Thyroid gland (tissue), 4 donors: ENCODE measurements around the gene ANKHD1.

Source experiments
- POLR2A ChIP-seq, 2 donors: fragments of 450-650 bp; IDR thresholded peaks; one replicate each; pipeline ENCODE4 v1.6.1; 2017; ENCODE audit warnings: antibody characterized with exemption in 2 of 2, mild to moderate bottlenecking in 2 of 2, moderate library complexity in 1 of 2
- TF ChIP-seq, protein P1 (sequence below), 6 experiments: fragments of 200-600 bp in 3 of 6; fragments of 450-650 bp in 3 of 6; sonication (generic) in 3 of 6; IDR thresholded peaks; one replicate each; pipeline ENCODE4 v1.5.1; 2016 to 2019; ENCODE audit warnings: antibody characterized with exemption in 6 of 6, mild to moderate bottlenecking in 2 of 6, inconsistent platforms in 1 of 6, moderate library complexity in 1 of 6

DNA sequence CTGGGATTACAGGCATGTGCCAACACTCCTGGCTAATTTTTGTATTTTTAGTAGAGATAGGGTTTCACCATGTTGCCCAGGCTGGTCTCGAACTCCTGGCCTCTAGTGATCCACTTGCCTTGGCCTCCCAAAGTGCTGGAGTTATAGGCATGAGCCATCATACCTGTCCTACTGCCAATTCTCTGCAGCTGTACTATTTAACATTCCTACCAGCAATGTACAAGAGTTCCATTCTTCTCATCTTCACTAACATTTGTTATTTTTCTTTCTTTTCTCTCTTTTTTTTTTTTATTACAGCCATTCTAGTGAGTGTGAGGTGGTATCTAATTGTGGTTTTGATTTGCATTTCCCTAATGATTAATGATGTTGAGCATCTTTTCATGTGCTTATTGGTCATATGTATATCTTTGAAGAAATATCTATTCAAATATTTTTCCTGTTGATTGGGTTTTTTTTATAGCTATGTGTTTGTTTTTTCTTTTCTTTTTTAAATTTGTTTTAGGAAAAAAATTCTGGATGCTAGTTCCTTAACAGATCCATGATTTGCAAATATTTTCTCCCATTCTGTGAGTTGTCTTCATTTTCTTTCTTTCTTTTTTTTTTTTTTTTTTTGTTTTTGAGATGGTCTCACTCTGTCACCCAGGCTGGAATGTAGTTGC is 17.4 kb downstream of the ANKHD1 start:
- TF ChIP-seq, protein P1, sequence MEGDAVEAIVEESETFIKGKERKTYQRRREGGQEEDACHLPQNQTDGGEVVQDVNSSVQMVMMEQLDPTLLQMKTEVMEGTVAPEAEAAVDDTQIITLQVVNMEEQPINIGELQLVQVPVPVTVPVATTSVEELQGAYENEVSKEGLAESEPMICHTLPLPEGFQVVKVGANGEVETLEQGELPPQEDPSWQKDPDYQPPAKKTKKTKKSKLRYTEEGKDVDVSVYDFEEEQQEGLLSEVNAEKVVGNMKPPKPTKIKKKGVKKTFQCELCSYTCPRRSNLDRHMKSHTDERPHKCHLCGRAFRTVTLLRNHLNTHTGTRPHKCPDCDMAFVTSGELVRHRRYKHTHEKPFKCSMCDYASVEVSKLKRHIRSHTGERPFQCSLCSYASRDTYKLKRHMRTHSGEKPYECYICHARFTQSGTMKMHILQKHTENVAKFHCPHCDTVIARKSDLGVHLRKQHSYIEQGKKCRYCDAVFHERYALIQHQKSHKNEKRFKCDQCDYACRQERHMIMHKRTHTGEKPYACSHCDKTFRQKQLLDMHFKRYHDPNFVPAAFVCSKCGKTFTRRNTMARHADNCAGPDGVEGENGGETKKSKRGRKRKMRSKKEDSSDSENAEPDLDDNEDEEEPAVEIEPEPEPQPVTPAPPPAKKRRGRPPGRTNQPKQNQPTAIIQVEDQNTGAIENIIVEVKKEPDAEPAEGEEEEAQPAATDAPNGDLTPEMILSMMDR (IDR thresholded peaks at IDR 0.05): no peak
- TF ChIP-seq POLR2A (IDR thresholded peaks at IDR 0.05): no peak
